Esophagus mucosa (tissue), 1 donor: Measurements from ENCODE around the gene NPLOC4. TPM values are rescaled to one million over a fixed set of nuclear protein-coding genes. Genes with fewer than 3 reads are reported as not detected.
A peak's percentile ranks its signal among the peaks of the same experiment; 100 is the strongest.

Experiments used
- ATAC-seq: fragments of 200-7000 bp; cut with Tn5 transposase; one replicate; pipeline ENCODE4 v1.9.1; 2020
- total RNA-seq: library from RNA; stranded (reverse); gene quantifications from one replicate; pipeline ENCODE4 v1.2.4, GENCODE V29; 2023
- donor health status: DM: yes; HTN: yes; CAD: no.

Gene NPLOC4
- total RNA-seq, 1 donor from 2014 or later, result 92.8 TPM

DNA sequence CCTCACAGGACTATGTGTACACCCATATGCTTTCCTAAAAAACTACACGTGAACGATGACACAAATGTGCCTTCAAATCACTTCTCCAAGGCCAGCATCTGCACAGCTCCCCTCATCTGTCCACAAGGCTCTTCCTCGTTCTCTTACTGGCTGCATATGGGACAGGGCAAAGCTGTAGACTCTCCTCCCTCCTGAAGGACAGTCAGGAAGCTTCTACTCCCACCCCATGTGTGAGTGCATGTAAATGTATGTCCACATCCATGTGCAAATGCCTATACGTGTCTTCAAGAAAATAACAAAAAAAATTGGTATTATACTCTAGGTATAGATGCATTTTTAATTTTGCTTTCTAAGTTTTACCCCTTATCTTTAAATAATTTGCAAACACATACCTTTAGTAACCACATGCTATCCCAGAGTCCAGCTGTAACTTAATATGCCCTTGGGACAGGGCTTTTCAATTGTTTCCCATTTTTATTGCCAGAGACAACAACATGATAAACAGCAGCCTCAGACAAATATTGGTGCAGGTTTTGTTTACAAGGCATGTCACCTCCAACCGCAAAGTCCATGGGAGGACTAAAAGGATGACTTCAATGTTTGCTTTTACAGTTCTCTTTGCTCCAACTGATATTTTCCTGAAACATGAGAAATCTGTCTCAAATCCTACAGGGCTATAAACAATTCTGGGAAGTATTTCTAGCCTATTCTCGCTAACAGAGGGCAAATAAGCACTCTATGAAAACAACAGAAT is 53.1 kb downstream of the NPLOC4 start:
- ATAC-seq, result no peak

DNA sequence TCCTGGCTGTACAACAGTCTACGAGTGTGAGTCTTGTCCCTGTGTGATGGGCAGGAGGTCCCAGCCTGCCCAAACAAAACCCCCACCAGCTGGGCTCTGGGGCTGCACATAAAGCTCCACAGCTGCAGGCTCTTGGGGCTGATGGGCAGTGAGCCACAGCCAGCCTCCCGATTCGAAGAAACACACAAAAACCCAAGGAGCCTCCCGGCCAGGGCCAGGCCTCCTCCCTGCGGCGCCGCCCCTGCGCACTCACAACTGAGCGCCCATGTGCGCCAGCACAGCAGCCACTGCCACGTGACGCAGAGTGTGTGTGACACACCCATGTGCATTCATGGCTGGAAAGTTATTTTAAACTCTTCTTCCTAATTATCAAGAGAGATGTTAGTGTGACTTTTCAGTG is 54.2 kb downstream of the NPLOC4 start:
- no peak for ATAC-seq

GRCh38 chr17:81582341-81582740 is 54.6 kb downstream of the NPLOC4 start:
- ATAC-seq, result no peak

GRCh38 chr17:81581758-81582157 is 55.2 kb downstream of the NPLOC4 start:
- ATAC-seq, result no peak

DNA sequence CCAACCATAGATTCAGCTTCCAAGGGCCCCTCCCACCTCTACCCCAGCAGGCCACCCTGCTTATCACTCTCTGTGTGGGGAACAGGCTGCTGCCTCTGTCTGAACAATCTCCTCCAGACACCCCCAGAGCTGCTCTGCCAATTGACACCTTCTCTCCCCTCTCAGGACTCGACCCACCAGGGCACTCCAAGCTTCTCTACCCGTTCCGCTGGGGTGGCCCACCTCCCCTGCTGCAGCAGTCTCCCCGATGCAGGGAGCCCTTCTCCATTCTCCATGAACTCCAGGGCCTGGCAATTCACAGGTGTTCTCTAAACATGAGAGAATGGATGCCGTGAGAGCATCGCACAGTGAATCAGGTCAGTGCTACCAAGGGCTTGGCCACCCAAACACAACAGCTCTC is 56.4 kb downstream of the NPLOC4 start:
- ATAC-seq, result no peak

DNA sequence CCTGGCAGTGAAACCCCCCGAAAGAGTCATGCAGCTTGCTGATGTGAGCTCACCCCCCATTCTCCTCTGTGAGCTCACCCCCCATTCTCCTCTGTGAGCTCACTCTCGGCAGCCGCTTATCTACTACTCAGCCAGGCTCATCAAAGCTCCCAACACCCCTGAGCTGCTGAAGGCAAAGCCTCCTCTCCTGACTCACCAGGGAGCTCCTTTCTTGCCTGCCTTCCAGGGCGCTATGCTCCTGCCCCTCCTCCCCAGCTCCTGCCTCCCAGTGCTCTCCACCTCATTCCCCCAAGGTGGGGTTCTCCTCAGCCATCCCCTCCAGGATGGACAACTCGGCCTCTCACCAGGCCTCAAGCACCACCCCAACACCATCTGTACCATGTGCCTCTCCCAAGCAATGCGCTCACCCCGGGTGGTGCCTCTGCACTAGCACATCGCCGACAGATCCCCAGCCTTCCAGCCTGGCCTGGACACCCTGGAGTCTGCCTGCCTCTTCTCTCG is 57.0 kb downstream of the NPLOC4 start:
- peak; percentile 17 for ATAC-seq

DNA sequence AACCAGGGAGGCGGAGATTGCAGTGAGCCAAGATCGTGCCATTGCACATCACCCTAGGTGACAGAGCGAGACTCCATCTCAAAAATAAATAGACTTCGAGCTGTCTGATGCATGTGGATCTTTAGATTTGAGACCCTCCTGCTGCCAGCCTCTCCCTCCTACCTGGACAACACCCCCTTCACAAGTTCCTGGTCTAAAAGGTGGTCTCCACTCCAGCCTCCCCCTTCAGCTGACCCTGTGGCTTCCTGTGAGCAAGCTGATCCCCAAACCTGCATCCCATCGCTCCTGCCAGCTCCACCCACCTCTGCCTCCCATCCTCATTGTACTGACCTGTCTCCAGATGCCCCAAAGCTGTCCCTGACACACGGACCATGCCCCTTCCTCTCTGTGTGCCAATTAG is 57.6 kb downstream of the NPLOC4 start:
- ATAC-seq, result no peak

DNA sequence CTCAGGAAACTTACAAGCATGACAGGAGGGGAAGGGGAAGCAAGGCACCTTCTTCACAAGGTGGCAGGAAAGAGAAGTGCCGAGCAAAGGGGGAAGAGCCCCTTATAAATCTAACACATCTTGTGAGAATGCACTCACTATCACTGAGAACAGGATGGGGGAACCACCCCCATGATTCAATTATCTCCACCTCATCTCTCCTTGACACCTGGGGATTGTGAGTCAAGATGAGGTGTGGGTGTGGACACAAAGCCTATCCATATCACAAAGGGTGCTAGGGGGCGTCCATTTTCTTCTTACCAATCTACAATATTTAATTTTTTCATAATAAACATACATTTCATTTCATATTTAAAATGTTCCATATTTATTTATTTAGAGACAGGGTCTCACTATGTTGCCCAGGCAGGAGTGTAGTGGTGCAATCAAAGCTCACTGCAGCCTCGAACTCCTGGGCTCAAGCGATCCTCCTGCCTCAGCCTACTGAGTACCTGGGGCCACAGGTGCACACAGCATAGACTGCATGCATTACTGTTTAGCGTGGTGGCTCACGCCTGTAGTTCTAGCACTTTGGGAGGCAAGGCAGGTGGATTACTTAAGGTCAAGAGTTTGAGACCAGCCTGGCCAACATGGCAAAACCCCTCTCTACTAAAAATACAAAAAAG is 58.2 kb downstream of the NPLOC4 start:
- no peak for ATAC-seq

GRCh38 chr17:81578038-81578441 is 58.9 kb downstream of the NPLOC4 start:
- ATAC-seq, result peak; percentile 4

GRCh38 chr17:81577278-81578000 is 59.5 kb downstream of the NPLOC4 start:
- ATAC-seq, result peak; percentile 40

- no peak for ATAC-seq
Observed at GRCh38 chr17:81576621-81577277, 60.2 kb downstream of the NPLOC4 start.

DNA sequence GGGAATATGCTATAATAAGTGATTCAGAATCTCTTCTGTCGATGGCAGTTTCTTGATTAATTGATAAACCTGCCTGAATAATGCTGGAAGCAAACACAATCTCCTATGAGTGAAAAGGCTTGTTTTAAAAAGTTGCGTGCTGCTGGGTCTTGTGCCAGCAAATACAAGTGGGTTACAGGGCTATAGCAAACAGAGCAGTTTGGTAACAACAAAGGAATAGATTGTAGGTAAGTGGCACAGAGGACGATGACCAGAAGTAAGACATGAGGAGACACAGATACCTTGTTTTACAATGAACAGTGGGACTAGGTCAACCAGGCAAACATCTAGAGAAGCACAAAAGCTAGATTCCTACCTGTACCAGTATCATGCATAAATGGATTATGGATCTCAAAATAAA is 61.1 kb downstream of the NPLOC4 start:
- ATAC-seq, result no peak

DNA sequence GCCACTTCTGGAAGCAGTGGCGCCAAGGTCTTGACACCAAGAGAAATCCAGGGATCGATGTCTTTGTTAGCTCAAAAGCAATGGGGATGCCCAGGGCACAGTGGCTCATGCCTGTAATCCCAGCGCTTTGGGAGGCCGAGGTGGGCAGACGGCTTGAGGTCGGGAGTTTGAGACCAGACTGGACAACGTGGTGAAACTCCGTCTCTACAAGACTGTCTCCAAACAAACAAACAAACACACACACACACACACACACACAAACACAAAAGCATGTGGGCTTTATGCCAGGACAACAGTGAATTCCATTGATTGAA is 62.3 kb downstream of the NPLOC4 start:
- ATAC-seq, result no peak

GRCh38 chr17:81573794-81574642 is 62.9 kb downstream of the NPLOC4 start:
- no peak for ATAC-seq

DNA sequence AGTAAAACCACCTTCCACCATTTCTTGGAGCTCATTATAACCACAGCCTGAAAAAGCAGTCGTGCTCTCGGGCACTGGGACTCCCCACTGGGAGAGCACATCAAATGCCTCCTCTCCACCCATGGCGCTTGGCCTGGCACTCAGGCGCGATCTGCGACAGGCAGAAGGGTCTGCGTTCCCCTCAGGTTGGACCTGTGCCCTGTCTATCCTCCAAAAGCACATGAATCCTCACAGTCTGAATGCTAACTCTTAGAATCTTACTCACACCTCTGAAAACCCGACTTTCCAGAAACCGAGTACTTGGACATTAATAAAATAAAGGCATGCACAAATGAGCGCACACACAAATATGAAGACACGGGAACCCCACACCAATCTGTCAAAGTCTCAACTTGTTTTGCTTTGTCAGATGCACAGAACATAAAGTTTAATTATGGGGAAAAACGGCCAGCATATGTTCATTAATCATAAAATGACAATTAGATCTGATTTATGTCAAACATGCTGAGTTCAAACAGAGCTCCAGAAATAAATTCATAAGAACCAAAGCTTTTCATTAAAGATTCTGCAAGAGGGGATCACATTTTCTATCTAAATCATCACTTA is 64.2 kb downstream of the NPLOC4 start:
- ATAC-seq, result no peak

DNA sequence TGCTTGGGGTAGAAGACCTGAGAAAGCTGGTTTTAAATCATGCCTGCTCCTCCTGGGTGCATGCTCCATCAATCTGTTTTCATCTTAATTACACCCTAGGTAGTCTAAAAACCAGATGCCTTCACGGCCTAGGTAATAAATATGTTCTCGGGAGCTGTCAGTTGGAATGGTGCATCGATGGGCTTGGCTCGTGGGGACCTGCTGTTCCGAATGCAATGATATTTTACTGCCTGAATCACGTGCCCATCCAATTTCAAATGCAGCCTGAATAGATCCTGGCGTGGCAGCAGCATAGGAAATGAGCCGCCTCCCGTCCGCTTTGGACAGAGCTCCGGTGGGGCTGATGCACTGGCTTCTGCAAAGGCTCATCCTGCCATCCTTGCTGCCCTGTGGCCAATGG is 65.9 kb downstream of the NPLOC4 start:
- no peak for ATAC-seq

- ATAC-seq, result no peak
Observed at GRCh38 chr17:81569986-81570514, 66.9 kb downstream of the NPLOC4 start.

- ATAC-seq, result no peak
Observed at GRCh38 chr17:81568416-81568815, 68.5 kb downstream of the NPLOC4 start.

- no peak for ATAC-seq
Observed at GRCh38 chr17:81567191-81567590, 69.7 kb downstream of the NPLOC4 start.

DNA sequence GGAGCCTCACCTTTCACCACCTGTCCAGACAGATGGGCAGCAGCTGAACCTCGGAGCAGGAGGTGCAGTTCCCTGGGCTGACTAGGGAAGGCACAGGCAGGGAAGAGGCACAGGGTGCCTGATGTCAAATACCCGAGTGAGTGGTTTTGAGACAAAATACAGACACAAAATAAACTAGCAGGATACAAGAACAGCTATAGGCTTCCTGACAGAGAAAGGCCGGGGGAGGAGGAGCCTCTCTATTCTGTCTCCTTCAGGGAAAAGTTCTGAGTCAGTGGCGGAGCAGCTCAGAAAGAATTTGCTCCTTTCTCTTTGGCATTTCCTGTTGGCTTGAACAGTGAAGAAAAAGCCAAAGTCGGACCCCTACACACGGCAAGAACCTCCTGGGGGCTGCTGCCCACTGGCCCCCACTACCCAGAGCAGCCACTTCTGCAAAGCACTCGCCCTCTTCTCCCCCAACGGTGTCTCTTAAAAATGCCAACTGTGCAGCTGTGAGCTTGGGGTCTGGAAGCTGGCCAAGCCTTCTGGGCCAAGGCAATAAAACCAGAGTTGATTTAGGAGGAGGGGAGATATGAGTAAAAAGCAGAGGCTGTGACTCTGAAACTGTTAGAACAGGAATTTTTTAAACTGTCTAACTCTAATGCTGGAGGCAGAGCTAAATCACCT is 70.3 kb downstream of the NPLOC4 start:
- peak; percentile 62 for ATAC-seq

DNA sequence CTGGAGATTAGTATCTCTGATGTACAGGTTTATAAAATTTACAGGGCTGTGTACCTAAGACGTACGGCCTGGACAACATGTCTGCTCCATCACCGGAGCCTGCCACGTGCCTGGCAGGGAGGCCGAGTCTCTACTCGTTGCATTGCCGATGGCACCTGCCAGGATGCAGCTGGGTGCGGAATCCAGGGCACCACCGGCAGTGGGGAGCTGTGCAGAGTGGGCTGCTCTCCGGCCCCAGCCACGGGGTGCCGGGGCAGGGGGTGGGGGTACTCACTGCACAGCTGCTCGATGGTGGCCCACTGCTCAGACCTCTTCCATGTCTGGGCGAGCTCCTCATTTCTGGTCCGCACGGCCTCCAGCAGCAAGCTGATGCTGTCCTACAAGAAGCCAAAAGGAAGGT is 71.7 kb downstream of the NPLOC4 start:
- ATAC-seq, result no peak
